ENCODE data around the gene CYS1.

The CYS1 gene

DNA sequence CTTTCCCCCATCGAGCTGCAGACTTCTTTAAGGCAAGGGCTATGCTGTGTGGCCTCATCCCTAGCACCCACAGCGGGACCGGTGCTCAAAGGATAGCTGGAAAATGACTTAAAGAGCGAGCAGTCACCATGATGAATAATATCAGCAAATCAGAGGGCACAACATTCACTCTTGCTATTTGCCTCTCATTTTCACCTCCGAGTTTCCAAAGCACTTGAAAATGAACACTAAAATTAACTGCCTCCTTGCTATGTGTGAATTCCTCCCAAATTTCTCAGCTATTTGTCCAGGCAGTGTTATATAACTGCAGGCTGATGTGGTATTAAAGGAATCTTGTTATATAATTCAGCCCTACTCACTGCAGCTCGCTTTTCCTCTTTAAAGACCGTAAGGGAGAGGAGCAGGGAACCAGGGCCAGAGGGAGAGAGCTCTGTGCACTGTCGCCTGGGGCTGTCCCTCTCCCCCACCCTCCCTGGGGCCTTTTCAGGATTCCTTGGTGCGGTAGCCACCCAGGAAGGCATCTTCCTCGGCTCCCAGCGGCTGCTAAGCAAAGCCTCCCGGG, 1.4 kb downstream of the CYS1 start:
- TF ChIP-seq, protein P1, sequence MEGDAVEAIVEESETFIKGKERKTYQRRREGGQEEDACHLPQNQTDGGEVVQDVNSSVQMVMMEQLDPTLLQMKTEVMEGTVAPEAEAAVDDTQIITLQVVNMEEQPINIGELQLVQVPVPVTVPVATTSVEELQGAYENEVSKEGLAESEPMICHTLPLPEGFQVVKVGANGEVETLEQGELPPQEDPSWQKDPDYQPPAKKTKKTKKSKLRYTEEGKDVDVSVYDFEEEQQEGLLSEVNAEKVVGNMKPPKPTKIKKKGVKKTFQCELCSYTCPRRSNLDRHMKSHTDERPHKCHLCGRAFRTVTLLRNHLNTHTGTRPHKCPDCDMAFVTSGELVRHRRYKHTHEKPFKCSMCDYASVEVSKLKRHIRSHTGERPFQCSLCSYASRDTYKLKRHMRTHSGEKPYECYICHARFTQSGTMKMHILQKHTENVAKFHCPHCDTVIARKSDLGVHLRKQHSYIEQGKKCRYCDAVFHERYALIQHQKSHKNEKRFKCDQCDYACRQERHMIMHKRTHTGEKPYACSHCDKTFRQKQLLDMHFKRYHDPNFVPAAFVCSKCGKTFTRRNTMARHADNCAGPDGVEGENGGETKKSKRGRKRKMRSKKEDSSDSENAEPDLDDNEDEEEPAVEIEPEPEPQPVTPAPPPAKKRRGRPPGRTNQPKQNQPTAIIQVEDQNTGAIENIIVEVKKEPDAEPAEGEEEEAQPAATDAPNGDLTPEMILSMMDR (IDR thresholded peaks at IDR 0.05; ENCODE audit: borderline replicate concordance, control extremely low read depth, extremely low read depth, insufficient read depth, missing control alignments) = no peak
- in situ Hi-C loops (cut with MboI; ENCODE audit: low sequenced_read_pairs, unreplicated experiment) = no loop called here
- DNase-seq (ENCODE audit: low spot score) = no peak

DNA sequence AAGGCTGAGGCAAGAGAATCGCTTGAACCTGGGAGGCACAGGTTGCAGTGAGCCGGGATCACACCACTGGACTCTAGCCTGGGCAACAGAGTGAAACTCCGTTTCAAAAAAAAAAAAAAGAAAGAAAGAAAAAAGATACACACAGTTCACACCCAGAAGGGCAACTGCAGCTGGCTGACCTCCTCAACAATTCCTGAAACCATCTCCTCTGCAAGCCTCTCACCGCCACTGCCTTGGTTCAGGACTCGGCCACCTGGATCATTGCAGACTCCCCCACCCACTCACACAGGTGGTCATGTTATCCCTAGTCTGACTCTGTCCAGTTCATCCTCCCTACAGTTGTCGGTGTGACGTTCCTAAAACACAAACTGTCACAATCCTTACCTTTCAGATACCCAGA, 2.2 kb downstream of the CYS1 start:
- DNase-seq (ENCODE audit: low spot score) = no peak
- in situ Hi-C loops (cut with MboI; ENCODE audit: low sequenced_read_pairs, unreplicated experiment) = no loop called here
- TF ChIP-seq, protein P1 (IDR thresholded peaks at IDR 0.05; ENCODE audit: borderline replicate concordance, control extremely low read depth, extremely low read depth, insufficient read depth, missing control alignments) = no peak

DNA sequence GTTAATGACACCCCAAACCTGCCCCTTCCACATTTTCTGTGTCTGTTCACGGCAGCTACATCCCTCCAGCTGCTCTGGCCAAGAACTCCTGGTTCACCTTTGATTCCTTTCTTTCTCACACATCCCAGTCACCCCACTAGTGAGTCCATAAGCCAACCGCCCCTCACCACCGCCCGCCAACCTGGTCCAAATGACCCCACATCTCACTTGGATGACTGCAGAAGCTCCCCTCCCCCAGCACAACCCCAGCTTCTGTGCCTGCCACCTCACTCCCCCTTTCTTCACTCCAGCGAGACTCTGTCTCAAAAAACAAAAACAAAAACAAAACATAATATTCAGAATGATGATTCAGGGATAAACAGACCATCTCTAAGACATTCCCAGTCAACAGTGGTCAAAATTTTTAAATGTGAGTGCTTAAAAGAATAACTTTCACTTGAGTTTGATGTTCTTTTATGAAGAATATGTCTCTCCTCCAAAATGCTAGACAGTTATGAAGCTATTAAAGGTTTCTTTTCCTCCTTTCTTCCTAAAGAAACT, 3.2 kb downstream of the CYS1 start:
- no peak for DNase-seq (ENCODE audit: low spot score)
- TF ChIP-seq, protein P1 (IDR thresholded peaks at IDR 0.05; ENCODE audit: borderline replicate concordance, control extremely low read depth, extremely low read depth, insufficient read depth, missing control alignments) = no peak
- in situ Hi-C loops (cut with MboI; ENCODE audit: low sequenced_read_pairs, unreplicated experiment) = no loop called here

DNA sequence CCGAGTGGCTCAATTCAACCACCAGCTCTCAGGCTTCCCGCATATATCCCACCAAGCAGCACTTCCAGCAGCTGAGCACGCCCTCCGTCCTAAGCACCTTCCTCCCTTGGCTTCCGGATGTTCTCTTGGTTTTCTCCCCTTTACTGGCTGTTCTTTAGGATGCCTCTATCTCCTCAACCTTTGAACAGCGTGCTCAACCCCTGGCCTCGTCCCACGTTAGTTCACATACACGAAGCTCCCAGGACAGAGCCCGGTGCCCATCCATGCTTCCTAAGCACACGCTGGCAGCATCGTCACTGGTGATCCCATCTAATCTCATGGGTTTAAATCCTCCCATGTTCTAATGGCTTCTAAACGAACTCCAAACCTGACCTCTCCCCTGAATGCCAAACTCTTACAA, 3.7 kb downstream of the CYS1 start:
- DNase-seq (ENCODE audit: low spot score) = no peak
- in situ Hi-C loops (cut with MboI; ENCODE audit: low sequenced_read_pairs, unreplicated experiment) = no loop called here
- TF ChIP-seq, protein P1 (IDR thresholded peaks at IDR 0.05; ENCODE audit: borderline replicate concordance, control extremely low read depth, extremely low read depth, insufficient read depth, missing control alignments) = no peak

DNA sequence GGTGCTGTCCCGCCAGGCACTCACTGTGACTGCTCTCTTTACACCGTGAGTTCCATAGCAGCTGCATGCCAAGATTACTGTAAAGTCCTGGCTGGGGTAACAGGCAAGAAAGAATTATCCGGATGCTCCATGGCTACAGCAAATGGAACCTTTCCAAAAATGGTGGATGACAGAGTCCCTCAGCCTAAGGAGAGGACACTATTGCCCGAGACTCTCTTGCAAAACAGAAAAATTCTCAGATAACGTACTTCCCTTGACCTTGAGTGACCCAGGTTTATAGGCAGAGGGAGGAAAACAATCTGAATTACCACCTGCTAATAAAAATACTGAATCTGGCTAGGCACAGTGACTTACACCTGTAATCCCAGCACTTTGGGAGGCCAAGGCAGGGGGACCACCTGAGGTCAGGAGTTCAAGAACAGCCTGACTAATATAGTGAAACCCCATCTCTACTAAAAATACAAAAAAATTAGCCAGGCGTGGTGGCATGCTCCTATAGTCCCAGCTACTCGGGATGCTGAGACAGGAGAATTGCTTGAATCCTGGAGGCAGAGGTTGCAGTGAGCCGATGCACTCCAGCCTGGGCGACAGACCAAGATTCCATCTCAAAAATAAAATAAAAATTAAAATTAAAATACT, 4.5 kb downstream of the CYS1 start:
- TF ChIP-seq, protein P1 (IDR thresholded peaks at IDR 0.05; ENCODE audit: borderline replicate concordance, control extremely low read depth, extremely low read depth, insufficient read depth, missing control alignments) = no peak
- in situ Hi-C loops (cut with MboI; ENCODE audit: low sequenced_read_pairs, unreplicated experiment) = no loop called here
- no peak for DNase-seq (ENCODE audit: low spot score)

DNA sequence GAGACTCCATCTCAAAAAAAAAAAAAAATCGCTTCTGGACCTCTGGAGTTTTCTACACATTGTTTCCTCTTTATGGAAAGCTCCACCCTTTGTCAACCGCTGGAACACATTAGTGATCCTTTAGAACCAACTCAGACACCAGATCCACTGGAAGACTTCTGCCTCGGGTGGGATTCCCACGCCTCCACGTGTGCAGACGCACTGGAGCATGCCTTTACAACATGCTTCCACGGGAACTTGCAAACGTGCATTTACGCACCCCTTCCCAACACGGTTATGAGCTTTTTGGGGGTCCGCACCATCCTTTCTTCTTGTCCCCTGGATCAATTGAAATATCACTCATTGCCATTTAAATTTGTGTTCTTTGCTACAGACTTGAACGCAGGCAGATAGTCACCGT, 5.1 kb downstream of the CYS1 start:
- TF ChIP-seq, protein P1 (IDR thresholded peaks at IDR 0.05; ENCODE audit: borderline replicate concordance, control extremely low read depth, extremely low read depth, insufficient read depth, missing control alignments) = no peak

More for the DNA sequence above, 5.1 kb downstream of the CYS1 start:
- DNase-seq (ENCODE audit: low spot score) = no peak
- in situ Hi-C loops (cut with MboI; ENCODE audit: low sequenced_read_pairs, unreplicated experiment) = no loop called here
